Right lobe of liver (tissue), 6 donors: ENCODE data around the gene SLC19A2. TPM values are rescaled to one million over a fixed set of nuclear protein-coding genes. Genes with fewer than 3 reads are reported as not detected.

Experiments
- ATAC-seq, 4 donors: fragments of 200-7000 bp; cut with Tn5 transposase; one replicate each; pipeline ENCODE4 v1.9.1; 2020; ENCODE audit warnings: mild to moderate bottlenecking in 4 of 4, moderate library complexity in 4 of 4
- DNase-seq, 3 donors: peaks; one replicate each; pipeline ENCODE4 v3.0.0-alpha.2; 2020
- H3K27ac ChIP-seq, 3 donors: fragments of 200-600 bp; one replicate each; pipeline ENCODE4 v1.8.0; 2022
- H3K27me3 ChIP-seq, 2 donors: fragments of 200-600 bp; one replicate each; pipeline ENCODE4 v1.8.0; 2022
- H3K36me3 ChIP-seq, 4 donors: fragments of 200-600 bp; sonication (generic) in 1 of 4; one replicate each; pipeline versions ENCODE4 v1.5.1 to v1.8.0; 2017 to 2022; ENCODE audit warnings: control low read depth in 1 of 4
- H3K4me1 ChIP-seq, 4 donors: fragments of 200-600 bp; sonication (generic) in 1 of 4; one replicate each; pipeline versions ENCODE4 v1.5.1 to v1.8.0; 2017 to 2022; ENCODE audit warnings: control low read depth in 1 of 4
- H3K4me3 ChIP-seq, 3 donors: fragments of 200-600 bp; one replicate each; pipeline ENCODE4 v1.8.0; 2022
- H3K9me3 ChIP-seq, 4 donors: fragments of 200-600 bp; sonication (generic) in 1 of 4; one replicate each; pipeline versions ENCODE4 v1.5.1 to v1.8.0; 2017 to 2022; ENCODE audit warnings: control low read depth in 1 of 4
- CTCF ChIP-seq, 4 donors: fragments of 200-600 bp in 3 of 4; fragments of 450-650 bp in 1 of 4; IDR thresholded peaks; one replicate each; pipeline versions ENCODE4 v1.5.1 to v1.8.0; 2016 to 2022; ENCODE audit warnings: antibody characterized with exemption in 4 of 4, mild to moderate bottlenecking in 2 of 4
- POLR2A ChIP-seq: fragments of 450-650 bp; IDR thresholded peaks from one replicate; pipeline ENCODE4 v1.6.1; 2017; ENCODE audit warnings: antibody characterized with exemption, mild to moderate bottlenecking
- WGBS: methylation state at CpG from one replicate; pipeline ENCODE4 v1.1.6; 2018; ENCODE audit warnings: low coverage, low lambda C conversion rate; ENCODE audit not compliant: insufficient coverage; ENCODE audit errors: missing lambda C conversion rate; 5-methylcytosine and 5-hydroxymethylcytosine counted together
- intact Hi-C, 2 donors: fragments of 100-400 bp; cut with DNase I; formaldehyde crosslinking; loops; one replicate each; pipeline versions ENCODE4 v1.11.2 to v1.14.1; 2022
- total RNA-seq, 6 experiments: library from RNA; depleted of rRNA in 2 of 6; stranded (reverse); fragments of >200 nt in 2 of 6; fragmentation: NEBNext Ultra II Directional in 3 of 6; extraction: Animal tissue kit (Norgen Biotek cat#: 25700) in 3 of 6; gene quantifications; one replicate each; pipeline versions ENCODE4 v1.1.0 to v1.2.4, GENCODE V29; 2016 to 2023
- donor health status: DM: no; HTN: yes; CAD: no.
- donor health status: DM: no; HTN: no; CAD: no.
- donor health status: DM: no; HTN: no; CAD: no.
- donor health status: DM: no; HTN: yes; CAD: no.
- donor health status: DM: no; HTN: yes; CAD: no.

SLC19A2 gene
- total RNA-seq, 6 experiments from 2014 or later: 7.1 to 12.7 (median 8.1) TPM

GRCh38 chr1:169478094-169478672, 7.6 kb downstream of the SLC19A2 start:
- intact Hi-C loops: loop anchor here in 1 of 2 donors (10.0 kb wide), 1 partner anchor 67 kb away; no protein-coding TSS in a partner anchor
- Histone ChIP-seq H3K27me3 (no peaks in the 10 kb centered on the region), H3K9me3 (no peaks in the 10 kb centered on the region), H3K27ac (no peak overlapping the region), H3K36me3 (peaks cover 0 to 23% (median 6%) of the 10 kb centered on the region in 4 donors), H3K4me3 (no peak overlapping the region), H3K4me1 (peaks cover 0 to 37% (median 8%) of the 10 kb centered on the region in 4 donors)
- whole genome bisulfite sequencing: 96% methylated on average over 4 of the region's 5 CpGs
- ATAC-seq (no peak), DNase-seq (no peak)
- no peak for TF ChIP-seq CTCF (IDR thresholded peaks at IDR 0.05)
- no peak for TF ChIP-seq POLR2A

GRCh38 chr1:169475806-169476387, 9.8 kb downstream of the SLC19A2 start:
- H3K36me3 ChIP-seq: peaks cover 0 to 23% (median 6%) of the 10 kb centered on the region in 4 donors
- DNase-seq (no peak), ATAC-seq (no peak)
- H3K27ac ChIP-seq: no peak overlapping the region
- WGBS: 94% methylated on average over 3 of the region's 3 CpGs
- no peaks in the 10 kb centered on the region for H3K27me3 ChIP-seq
- H3K4me1 ChIP-seq: peaks cover 0 to 18% (median 6%) of the 10 kb centered on the region in 4 donors
- H3K4me3 ChIP-seq: no peak overlapping the region
- TF ChIP-seq POLR2A: no peak
- intact Hi-C loops: loop anchor here in 1 of 2 donors (10.0 kb wide), 1 partner anchor 69 kb away; no protein-coding TSS in a partner anchor
- H3K9me3 ChIP-seq: no peaks in the 10 kb centered on the region

- WGBS: 100% methylated on average over 1 of the region's 1 CpG
- TF ChIP-seq CTCF (IDR thresholded peaks at IDR 0.05): no peak
- TF ChIP-seq POLR2A: no peak
- Histone ChIP-seq H3K27me3 (no peaks in the 10 kb centered on the region), H3K36me3 (peaks cover 0 to 23% (median 6%) of the 10 kb centered on the region in 4 donors), H3K9me3 (no peaks in the 10 kb centered on the region), H3K27ac (no peak overlapping the region), H3K4me3 (no peak overlapping the region), H3K4me1 (peaks cover 0 to 5% (median under 1%) of the 10 kb centered on the region in 4 donors)
- intact Hi-C loops: loop anchor here in 1 of 2 donors (10.0 kb wide), 1 partner anchor 70 kb away; no protein-coding TSS in a partner anchor
- DNase-seq: no peak
- ATAC-seq: no peak
Measured at GRCh38 chr1:169474302-169474995, 11.3 kb downstream of the SLC19A2 start.

GRCh38 chr1:169473347-169473746, 12.4 kb downstream of the SLC19A2 start:
- Histone ChIP-seq H3K4me1 (no peaks in the 10 kb centered on the region), H3K27me3 (no peaks in the 10 kb centered on the region), H3K9me3 (no peaks in the 10 kb centered on the region), H3K36me3 (peaks cover 0 to 23% (median 6%) of the 10 kb centered on the region in 4 donors), H3K27ac (no peak overlapping the region), H3K4me3 (no peak overlapping the region)
- ATAC-seq (no peak), DNase-seq (no peak)
- 94% methylated on average over 5 of the region's 5 CpGs for WGBS
- intact Hi-C loops: loop anchor here in 1 of 2 donors (10.0 kb wide), 1 partner anchor 71 kb away; no protein-coding TSS in a partner anchor
- TF ChIP-seq POLR2A (no peak), CTCF (IDR thresholded peaks at IDR 0.05) (no peak)
